ENCODE measurements around the gene OSBPL1A. TPM values are rescaled to one million over a fixed set of nuclear protein-coding genes. Genes with fewer than 3 reads are reported as not detected.
A peak's percentile ranks its signal among the peaks of the same experiment; 100 is the strongest.

Gene OSBPL1A
- total and polyA plus RNA-seq, 2 of the 8 experiments (the other 6 are each of a cell fraction or from before 2014, with no cell fraction given): 53.2 to 74.9 TPM

DNA sequence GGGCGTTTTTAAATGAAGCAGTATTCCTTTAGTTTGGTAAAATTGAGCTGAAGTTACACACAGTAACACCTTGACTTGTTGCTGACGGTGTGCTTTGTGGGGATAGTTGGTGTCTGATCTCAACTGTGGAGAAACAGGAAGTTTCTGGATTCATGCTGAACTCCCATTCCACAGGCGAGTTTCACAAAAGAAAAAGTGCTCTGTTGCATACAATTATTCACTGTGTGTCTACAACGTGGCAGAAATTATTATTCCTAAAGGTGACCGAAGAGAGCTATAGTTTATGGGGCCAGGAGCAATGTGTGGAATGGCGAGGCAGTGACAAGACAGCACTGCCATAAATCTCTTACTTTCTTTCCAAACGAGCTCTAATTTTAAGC lies 259.2 kb downstream of the OSBPL1A start:
- Histone ChIP-seq H3K14ac (ENCODE audit: insufficient read length) (no peak overlapping the region), H3K23ac (ENCODE audit: insufficient read length) (no peak overlapping the region), H3K9me3 (ENCODE audit: insufficient read depth in 2 of 2, low read depth in 1 of 2, low read length in 1 of 2) (no peaks in the 10 kb centered on the region), H3K56ac (replicated peaks; ENCODE audit: insufficient read length, low read depth, low read length) (no peak overlapping the region), H4K20me1 (replicated peaks in 1 of 2; ENCODE audit: control insufficient read depth in 1 of 2, insufficient read depth in 2 of 2, low read length in 2 of 2) (no peaks in the 10 kb centered on the region), H2BK15ac (ENCODE audit: low read length) (peak overlapping the region; percentile 84; the same call in 1 of the 2 replicates), H4K91ac (replicated peaks; ENCODE audit: insufficient read length, low read length) (peak overlapping the region; percentile 36), H3K79me2 (ENCODE audit: control insufficient read depth in 1 of 2, insufficient read depth in 2 of 2, low read length in 2 of 2) (no peaks in the 10 kb centered on the region), H3K4me2 (ENCODE audit: insufficient read depth in 1 of 2, low read depth in 2 of 2, low read length in 2 of 2) (peak overlapping the region; percentile 73 to 77), H4K5ac (ENCODE audit: insufficient read length, low read depth, low read length) (no peak overlapping the region), H2AFZ (ENCODE audit: low read length) (peak overlapping the region; percentile 52; the same call in 1 of the 2 replicates), H2BK12ac (ENCODE audit: low read depth, low read length) (no peak overlapping the region; the same call in 1 of the 2 replicates), H2AK5ac (ENCODE audit: low read depth, low read length) (0 out of 2 replicates have a peak overlapping the region, but pooled peaks have one; percentile 60), H3K4me1 (replicated peaks in 1 of 4; ENCODE audit: control insufficient read depth in 3 of 4, insufficient read depth in 4 of 4, low read length in 3 of 4) (peaks cover 0 to 12% (median 7%) of the 10 kb centered on the region in 4 experiments; a peak in 5 of 7 replicates), H3K36me3 (ENCODE audit: control insufficient read depth in 2 of 4, insufficient read depth in 4 of 4, low read length in 3 of 4) (peaks cover 0 to 2% (median 0%) of the 10 kb centered on the region in 4 experiments; a peak in 1 of 8 replicates), H4K8ac (ENCODE audit: extremely low read depth, insufficient read depth, low read length) (no peak overlapping the region), H3K27ac (ENCODE audit: low read depth, low read length) (peak overlapping the region; percentile 44; the same call in 1 of the 2 replicates), H3K9ac (replicated peaks in 1 of 4; ENCODE audit: extremely low read depth in 1 of 4, low read depth in 3 of 4, low read length in 3 of 4) (peak overlapping the region in 1 of 4 experiments; percentile 6; a peak in 1 of 7 replicates), H3K27me3 (replicated peaks in 1 of 4; ENCODE audit: control insufficient read depth in 3 of 4, extremely low read depth in 1 of 4, insufficient read depth in 3 of 4, low read length in 3 of 4) (no peaks in the 10 kb centered on the region), H3K4ac (replicated peaks; ENCODE audit: insufficient read length, low read depth, low read length) (peak overlapping the region; percentile 17), H2BK5ac (ENCODE audit: low read depth, low read length) (peak overlapping the region; percentile 90; the same call in 1 of the 2 replicates), H3K18ac (ENCODE audit: extremely low read depth, low read length) (peak overlapping the region; percentile 68; the same call in 1 of the 2 replicates), H3K4me3 (ENCODE audit: extremely low read depth in 1 of 4, insufficient read depth in 2 of 4, low read depth in 3 of 4, low read length in 4 of 4) (peak overlapping the region; percentile 29 to 75 (median 54); a peak in 6 of 8 replicates), H3K23me2 (ENCODE audit: low read depth, low read length) (peaks cover 4% of the 10 kb centered on the region; the same call in 1 of the 2 replicates), H3K79me1 (ENCODE audit: low read depth, low read length) (no peaks in the 10 kb centered on the region), H2BK20ac (ENCODE audit: low read length) (peak overlapping the region; percentile 38; the same call in 1 of the 2 replicates), H2BK120ac (replicated peaks; ENCODE audit: low read depth, low read length) (peak overlapping the region; percentile 60)
- no peak for DNase-seq (ENCODE audit: low read depth in 1 of 2, low spot score in 2 of 2)
- ChIA-PET POLR2A (ENCODE audit: partially characterized antibody) (interaction anchor here (0.7 to 2.6 kb wide), 57 partner anchors 10 to 1008 kb away, joined by 3 to 31 read pairs (median 5); partner anchors contain the start of gene IMPACT), CTCF (ENCODE audit: partially characterized antibody) (interaction anchor here (0.7 to 1.6 kb wide), 5 partner anchors 16 to 352 kb away, joined by 3 to 5 read pairs (median 3); no protein-coding TSS in a partner anchor)
- 56% methylated on average over 7 of the region's 7 CpGs; no CpG with 5 or more reads in 1 of the 2 experiments for WGBS, 2 experiments (ENCODE audit: extremely low coverage in 1 of 2, insufficient coverage in 1 of 2, insufficient read length in 1 of 2, insufficient replicate concordance in 2 of 2, low coverage in 1 of 2, low lambda C conversion rate in 2 of 2, missing lambda C conversion rate in 1 of 2)
- peak; percentile 32 for FAIRE-seq
- no peak for TF ChIP-seq POU5F1 (IDR thresholded peaks at IDR 0.05; ENCODE audit: low read depth, low read length)
- TF ChIP-seq SP4 (IDR thresholded peaks at IDR 0.05; ENCODE audit: low read length): no peak
